ENCODE data around the gene SPI1. TPM values are rescaled to one million over a fixed set of nuclear protein-coding genes. Genes with fewer than 3 reads are reported as not detected.

SPI1 gene
- total RNA-seq, 4 donors from 2014 or later: 4.7 to 13.4 (median 9.8) TPM

- peak overlapping the region; percentile 89 for H3K27ac ChIP-seq
- no peaks in the 10 kb centered on the region for H3K9me3 ChIP-seq
- no peaks in the 10 kb centered on the region for H3K36me3 ChIP-seq
- H3K4me3 ChIP-seq: peak overlapping the region; percentile 13
- DNase-seq (ENCODE audit: low spot score in 2 of 2): peak in 1 of 2 donors; percentile 72
- H3K4me1 ChIP-seq: peaks cover 37% of the 10 kb centered on the region
- 73% methylated on average over 24 of the region's 25 CpGs for WGBS
- no peak for TF ChIP-seq POLR2A (IDR thresholded peaks at IDR 0.05)
- TF ChIP-seq EP300 (IDR thresholded peaks at IDR 0.05): no peak
- no peak for TF ChIP-seq CTCF (IDR thresholded peaks at IDR 0.05)
- TF ChIP-seq POLR2AphosphoS5 (IDR thresholded peaks at IDR 0.05): no peak
- H3K27me3 ChIP-seq: no peaks in the 10 kb centered on the region
Observed at GRCh38 chr11:47395223-47396048, 17.1 kb upstream of the SPI1 start.

GRCh38 chr11:47394322-47395222, 16.2 kb upstream of the SPI1 start:
- peak in 1 of 2 donors; percentile 70 for DNase-seq (ENCODE audit: low spot score in 2 of 2)
- no peaks in the 10 kb centered on the region for H3K9me3 ChIP-seq
- H3K27ac ChIP-seq: peak overlapping the region; percentile 89
- H3K4me1 ChIP-seq: peaks cover 29% of the 10 kb centered on the region
- H3K36me3 ChIP-seq: no peaks in the 10 kb centered on the region
- no peaks in the 10 kb centered on the region for H3K27me3 ChIP-seq
- peak overlapping the region; percentile 13 for H3K4me3 ChIP-seq
- 86% methylated on average over 15 of the region's 39 CpGs for WGBS
- TF ChIP-seq CTCF (IDR thresholded peaks at IDR 0.05) (no peak), POLR2AphosphoS5 (IDR thresholded peaks at IDR 0.05) (no peak), EP300 (IDR thresholded peaks at IDR 0.05) (no peak), POLR2A (IDR thresholded peaks at IDR 0.05) (no peak)

GRCh38 chr11:47394050-47394321, 15.6 kb upstream of the SPI1 start:
- no peaks in the 10 kb centered on the region for H3K27me3 ChIP-seq
- H3K4me3 ChIP-seq: no peak overlapping the region
- peak overlapping the region; percentile 89 for H3K27ac ChIP-seq
- no peaks in the 10 kb centered on the region for H3K36me3 ChIP-seq
- H3K9me3 ChIP-seq: no peaks in the 10 kb centered on the region
- DNase-seq (ENCODE audit: low spot score in 2 of 2): peak in 1 of 2 donors; percentile 56
- 72% methylated on average over 9 of the region's 9 CpGs for WGBS
- TF ChIP-seq POLR2A (IDR thresholded peaks at IDR 0.05): no peak
- no peak for TF ChIP-seq EP300 (IDR thresholded peaks at IDR 0.05)
- no peak for TF ChIP-seq POLR2AphosphoS5 (IDR thresholded peaks at IDR 0.05)
- no peak for TF ChIP-seq CTCF (IDR thresholded peaks at IDR 0.05)
- H3K4me1 ChIP-seq: peaks cover 31% of the 10 kb centered on the region

- H3K27ac ChIP-seq: peak overlapping the region; percentile 89
- peak in 1 of 2 donors; percentile 63 for DNase-seq (ENCODE audit: low spot score in 2 of 2)
- 86% methylated on average over 17 of the region's 20 CpGs for WGBS
- H3K27me3 ChIP-seq: no peaks in the 10 kb centered on the region
- no peaks in the 10 kb centered on the region for H3K36me3 ChIP-seq
- H3K4me1 ChIP-seq: peaks cover 35% of the 10 kb centered on the region
- H3K9me3 ChIP-seq: no peaks in the 10 kb centered on the region
- TF ChIP-seq EP300 (IDR thresholded peaks at IDR 0.05) (no peak), POLR2AphosphoS5 (IDR thresholded peaks at IDR 0.05) (no peak), CTCF (IDR thresholded peaks at IDR 0.05) (no peak), POLR2A (IDR thresholded peaks at IDR 0.05) (no peak)
- H3K4me3 ChIP-seq: no peak overlapping the region
Observed at GRCh38 chr11:47393163-47394049, 15.1 kb upstream of the SPI1 start.
